Nephron progenitor cell (in vitro differentiated cells): ENCODE measurements around the gene FAM76A.
"Not testable (repeated sequence)": the region's sequence is repeated elsewhere in the genome, so short reads cannot be mapped to it uniquely, and the experiment has no call there.

Experiments
- DNase-seq: peaks from one replicate; pipeline ENCODE4 v3.0.0; 2021
- H3K27ac Mint-ChIP-seq: 2 replicates; pipeline ENCODE4 v1.8.0; 2021; ENCODE audit warnings: mild to moderate bottlenecking, moderate library complexity, mixed read lengths
- H3K27me3 Mint-ChIP-seq: 2 replicates; pipeline ENCODE4 v1.8.0; 2021; ENCODE audit warnings: mild to moderate bottlenecking, low read depth, mixed read lengths; ENCODE audit not compliant: poor library complexity
- H3K36me3 Mint-ChIP-seq: 2 replicates; pipeline ENCODE4 v1.8.0; 2021; ENCODE audit warnings: low read depth, mixed read lengths
- H3K4me1 Mint-ChIP-seq: 2 replicates; pipeline ENCODE4 v1.8.0; 2021; ENCODE audit warnings: mixed read lengths
- H3K4me3 Mint-ChIP-seq: 2 replicates; pipeline ENCODE4 v1.8.0; 2021; ENCODE audit warnings: mild to moderate bottlenecking, moderate library complexity, mixed read lengths
- H3K9me3 Mint-ChIP-seq: 2 replicates; pipeline ENCODE4 v1.8.0; 2021; ENCODE audit warnings: mild to moderate bottlenecking, moderate library complexity, mixed read lengths
- TF ChIP-seq, protein P1 (sequence below): fragments of 200-600 bp; sonication (generic); IDR thresholded peaks from 2 replicates; pipeline ENCODE4 v1.5.0; 2021; ENCODE audit warnings: antibody characterized with exemption

FAM76A gene

DNA sequence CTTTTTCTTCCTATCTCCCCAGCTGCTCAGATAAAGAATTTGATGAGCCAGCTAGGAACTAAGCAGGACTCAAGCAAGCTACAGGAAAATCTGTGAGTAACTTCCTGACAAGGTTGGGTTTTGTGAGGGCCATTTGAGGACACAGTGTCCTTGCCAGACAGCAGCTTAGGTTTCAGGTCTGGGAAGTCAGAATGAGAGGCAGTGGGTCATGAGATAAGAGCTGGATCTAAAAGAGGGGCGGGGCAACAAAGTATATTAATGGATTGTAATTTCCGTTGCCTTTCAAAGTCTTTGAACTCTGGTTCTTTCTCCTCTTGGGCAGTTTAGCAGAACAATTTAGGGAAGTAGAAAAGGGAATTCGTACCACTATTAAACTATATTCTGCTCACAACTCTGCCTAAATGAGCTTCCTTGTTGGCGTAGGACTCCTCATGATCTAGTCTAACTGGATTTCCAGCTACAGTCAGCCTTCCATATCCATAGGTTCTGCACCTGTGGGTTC is 63.8 kb downstream of the FAM76A start:
- H3K4me3 Mint-ChIP-seq, result no peak overlapping the region
- no peak for DNase-seq
- H3K4me1 Mint-ChIP-seq, result no peaks in the 10 kb centered on the region
- H3K36me3 Mint-ChIP-seq, result peaks cover 24% of the 10 kb centered on the region
- no peak overlapping the region for H3K27ac Mint-ChIP-seq
- no peaks in the 10 kb centered on the region for H3K9me3 Mint-ChIP-seq
- TF ChIP-seq, protein P1, sequence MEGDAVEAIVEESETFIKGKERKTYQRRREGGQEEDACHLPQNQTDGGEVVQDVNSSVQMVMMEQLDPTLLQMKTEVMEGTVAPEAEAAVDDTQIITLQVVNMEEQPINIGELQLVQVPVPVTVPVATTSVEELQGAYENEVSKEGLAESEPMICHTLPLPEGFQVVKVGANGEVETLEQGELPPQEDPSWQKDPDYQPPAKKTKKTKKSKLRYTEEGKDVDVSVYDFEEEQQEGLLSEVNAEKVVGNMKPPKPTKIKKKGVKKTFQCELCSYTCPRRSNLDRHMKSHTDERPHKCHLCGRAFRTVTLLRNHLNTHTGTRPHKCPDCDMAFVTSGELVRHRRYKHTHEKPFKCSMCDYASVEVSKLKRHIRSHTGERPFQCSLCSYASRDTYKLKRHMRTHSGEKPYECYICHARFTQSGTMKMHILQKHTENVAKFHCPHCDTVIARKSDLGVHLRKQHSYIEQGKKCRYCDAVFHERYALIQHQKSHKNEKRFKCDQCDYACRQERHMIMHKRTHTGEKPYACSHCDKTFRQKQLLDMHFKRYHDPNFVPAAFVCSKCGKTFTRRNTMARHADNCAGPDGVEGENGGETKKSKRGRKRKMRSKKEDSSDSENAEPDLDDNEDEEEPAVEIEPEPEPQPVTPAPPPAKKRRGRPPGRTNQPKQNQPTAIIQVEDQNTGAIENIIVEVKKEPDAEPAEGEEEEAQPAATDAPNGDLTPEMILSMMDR, result no peak
- H3K27me3 Mint-ChIP-seq, result no peaks in the 10 kb centered on the region

DNA sequence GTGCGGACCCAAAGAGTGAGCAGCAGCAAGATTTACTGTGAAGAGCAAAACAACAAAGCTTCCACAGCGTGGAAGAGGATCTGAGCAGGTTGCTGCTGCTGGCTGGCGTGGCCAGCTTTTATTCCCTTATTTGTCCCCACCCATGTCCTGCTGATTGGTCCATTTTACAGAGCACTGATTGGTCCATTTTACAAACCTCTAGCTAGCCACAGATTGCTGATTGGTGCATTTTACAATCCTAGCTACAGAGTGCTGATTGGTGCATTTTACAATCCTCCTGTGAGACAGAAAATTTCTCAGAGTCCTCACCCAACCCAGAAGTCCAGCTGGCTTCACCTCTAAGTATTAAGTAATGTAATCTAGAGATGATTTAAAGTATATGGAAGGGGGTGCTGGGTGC is 64.5 kb downstream of the FAM76A start:
- not testable (repeated sequence) for DNase-seq, H3K9me3 Mint-ChIP-seq, H3K4me1 Mint-ChIP-seq, H3K27me3 Mint-ChIP-seq, H3K27ac Mint-ChIP-seq, H3K4me3 Mint-ChIP-seq
- peaks cover 30% of the 10 kb centered on the region for H3K36me3 Mint-ChIP-seq

DNA sequence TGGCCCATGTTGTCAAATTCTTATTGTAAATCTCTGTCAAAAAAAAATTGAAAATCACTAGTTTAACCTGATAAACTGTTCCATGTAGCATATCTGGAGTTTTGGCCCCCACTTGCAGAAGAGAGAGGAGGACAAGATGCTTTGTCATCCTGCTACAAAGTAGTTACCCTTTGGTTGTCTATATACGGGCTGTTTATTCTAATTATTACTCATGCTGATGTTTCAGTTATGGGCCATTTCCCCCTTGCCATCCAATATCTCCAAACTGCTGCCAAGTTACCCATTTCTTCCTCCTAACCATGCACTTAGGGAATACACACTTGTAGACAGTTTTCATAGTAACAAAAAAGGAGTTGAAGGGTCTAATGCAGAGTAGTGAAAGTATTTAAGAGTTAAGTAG is 69.8 kb downstream of the FAM76A start:
- TF ChIP-seq, protein P1, result no peak
- H3K4me1 Mint-ChIP-seq, result no peaks in the 10 kb centered on the region
- no peaks in the 10 kb centered on the region for H3K9me3 Mint-ChIP-seq
- H3K27ac Mint-ChIP-seq, result no peak overlapping the region
- DNase-seq, result no peak
- no peaks in the 10 kb centered on the region for H3K27me3 Mint-ChIP-seq
- H3K4me3 Mint-ChIP-seq, result no peak overlapping the region
- H3K36me3 Mint-ChIP-seq, result peaks cover 41% of the 10 kb centered on the region

DNA sequence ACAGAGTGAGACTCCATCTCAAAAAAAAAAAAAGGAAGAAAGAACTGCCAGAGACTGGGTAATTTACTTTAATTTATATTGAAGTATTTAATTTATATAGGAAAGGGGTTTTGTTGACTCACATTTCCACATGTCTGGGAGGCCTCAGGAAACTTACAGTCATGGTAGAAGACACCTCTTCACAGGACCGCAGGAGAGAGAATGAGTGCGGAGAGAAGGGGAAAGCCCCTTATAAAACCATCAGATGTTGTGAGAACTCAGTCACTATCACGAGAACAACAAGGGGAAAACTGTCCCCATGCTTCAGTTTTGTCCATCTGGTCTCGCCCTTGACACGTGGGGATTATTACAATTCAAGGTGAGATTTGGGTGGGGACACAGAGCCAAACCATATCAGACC is 79.0 kb downstream of the FAM76A start:
- Mint-ChIP-seq H3K9me3 (no peaks in the 10 kb centered on the region), H3K4me3 (no peak overlapping the region), H3K36me3 (peaks cover 52% of the 10 kb centered on the region), H3K4me1 (no peaks in the 10 kb centered on the region), H3K27me3 (no peaks in the 10 kb centered on the region), H3K27ac (no peak overlapping the region)
- TF ChIP-seq, protein P1, result no peak
- no peak for DNase-seq

DNA sequence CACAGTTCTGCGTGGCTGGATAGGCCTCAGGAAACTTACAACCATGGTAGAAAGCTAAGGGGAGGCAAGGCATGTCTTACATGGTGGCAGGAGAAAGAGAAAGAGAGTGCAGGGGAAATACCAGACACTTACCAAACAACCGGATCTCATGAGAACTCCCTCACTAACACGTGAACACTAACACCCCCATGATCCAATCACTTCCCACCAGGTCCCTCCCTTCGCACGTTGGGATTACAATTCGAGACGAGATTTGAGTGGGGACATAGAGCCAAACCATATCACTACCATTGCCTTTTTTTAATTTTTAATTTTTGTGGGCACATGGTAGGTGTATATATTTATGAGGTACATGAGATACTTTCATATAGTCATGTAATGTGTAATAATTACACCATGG is 81.0 kb downstream of the FAM76A start:
- Mint-ChIP-seq H3K27me3 (no peaks in the 10 kb centered on the region), H3K4me1 (no peaks in the 10 kb centered on the region), H3K27ac (no peak overlapping the region), H3K9me3 (no peaks in the 10 kb centered on the region), H3K4me3 (no peak overlapping the region), H3K36me3 (peaks cover 48% of the 10 kb centered on the region)
- TF ChIP-seq, protein P1, result no peak
- DNase-seq, result no peak

DNA sequence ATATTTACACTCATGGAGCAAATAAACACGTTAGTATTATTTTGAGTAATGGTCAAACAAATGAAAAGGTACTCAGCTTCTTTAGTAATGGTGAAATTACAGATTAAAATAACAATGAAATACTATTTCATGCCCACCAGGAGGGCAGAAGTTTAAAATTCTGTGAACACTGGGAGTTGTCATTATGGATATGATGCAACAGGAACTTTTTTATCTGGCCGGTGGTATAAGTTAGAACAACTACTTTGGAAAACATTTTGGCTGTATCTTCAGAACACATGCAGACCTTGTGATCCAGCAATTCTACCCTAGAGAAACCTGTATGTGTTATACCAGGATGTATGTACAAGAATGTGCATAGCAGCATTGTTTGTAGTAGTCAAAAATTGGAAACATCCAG is 81.6 kb downstream of the FAM76A start:
- Mint-ChIP-seq H3K36me3 (peaks cover 49% of the 10 kb centered on the region), H3K4me1 (no peaks in the 10 kb centered on the region), H3K4me3 (no peak overlapping the region), H3K27me3 (no peaks in the 10 kb centered on the region), H3K27ac (no peak overlapping the region), H3K9me3 (no peaks in the 10 kb centered on the region)
- TF ChIP-seq, protein P1, result no peak
- no peak for DNase-seq

DNA sequence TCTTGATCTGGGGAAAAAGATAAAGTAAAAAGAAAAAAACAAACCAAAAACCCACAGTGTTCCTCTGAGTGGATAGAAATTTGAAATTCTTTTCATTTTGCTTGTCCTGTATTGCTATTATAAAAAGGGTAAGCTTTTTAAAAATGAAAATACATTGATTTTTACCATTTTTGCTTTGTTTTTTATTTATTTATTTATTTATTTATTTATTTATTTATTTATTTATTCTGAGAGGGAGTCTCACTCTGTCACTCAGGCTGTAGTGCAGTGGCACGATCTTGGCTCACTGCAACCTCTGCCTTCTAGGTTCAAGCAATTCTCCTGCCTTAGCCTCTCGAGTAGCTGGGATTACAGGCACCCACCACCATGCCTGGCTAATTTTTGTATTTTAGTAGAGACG is 82.4 kb downstream of the FAM76A start:
- not testable (repeated sequence) for H3K27ac Mint-ChIP-seq, H3K9me3 Mint-ChIP-seq, DNase-seq, H3K4me1 Mint-ChIP-seq, H3K27me3 Mint-ChIP-seq, H3K4me3 Mint-ChIP-seq
- H3K36me3 Mint-ChIP-seq, result peaks cover 41% of the 10 kb centered on the region
